Measurements from ENCODE around the gene BMPER.

Gene BMPER

DNA sequence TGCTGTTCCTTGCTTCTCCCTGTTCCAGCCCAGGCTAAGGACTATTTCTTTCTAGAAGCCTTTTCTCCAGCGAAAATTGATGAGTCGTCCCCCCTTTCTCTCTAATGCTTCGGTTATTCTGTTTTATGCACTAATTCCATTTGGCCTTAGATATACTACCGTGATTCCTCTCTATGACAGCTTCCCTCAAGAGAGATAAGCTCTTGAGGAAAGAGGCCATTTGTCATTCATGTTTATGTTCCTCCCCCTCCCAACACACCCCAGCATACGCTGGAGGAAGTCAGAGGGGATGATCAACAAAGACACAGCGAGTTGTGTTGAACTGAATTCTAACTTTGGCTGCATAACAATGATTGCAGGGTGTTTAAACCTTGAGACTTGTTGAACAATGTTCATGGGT is 198.8 kb downstream of the BMPER start:
- DNase-seq = no peak

DNA sequence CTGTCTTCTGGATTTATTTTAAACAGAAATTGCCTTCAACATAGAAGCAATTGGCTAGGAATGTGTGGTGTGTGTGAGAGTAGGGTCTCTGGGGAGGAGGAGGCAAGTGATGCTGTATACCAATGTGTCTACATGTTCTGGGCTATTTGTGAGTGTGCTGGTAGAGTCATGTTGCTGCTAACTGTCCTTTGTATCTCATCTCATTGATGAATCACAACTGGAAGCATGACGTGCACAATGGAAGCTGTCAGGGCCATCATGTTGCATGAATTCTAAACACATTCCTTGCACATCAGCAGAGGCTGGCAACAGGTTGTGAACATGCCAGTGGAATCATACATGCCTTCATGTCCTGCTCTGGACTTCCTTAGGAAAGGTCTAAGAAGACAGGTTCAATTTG is 199.7 kb downstream of the BMPER start:
- DNase-seq = no peak

DNA sequence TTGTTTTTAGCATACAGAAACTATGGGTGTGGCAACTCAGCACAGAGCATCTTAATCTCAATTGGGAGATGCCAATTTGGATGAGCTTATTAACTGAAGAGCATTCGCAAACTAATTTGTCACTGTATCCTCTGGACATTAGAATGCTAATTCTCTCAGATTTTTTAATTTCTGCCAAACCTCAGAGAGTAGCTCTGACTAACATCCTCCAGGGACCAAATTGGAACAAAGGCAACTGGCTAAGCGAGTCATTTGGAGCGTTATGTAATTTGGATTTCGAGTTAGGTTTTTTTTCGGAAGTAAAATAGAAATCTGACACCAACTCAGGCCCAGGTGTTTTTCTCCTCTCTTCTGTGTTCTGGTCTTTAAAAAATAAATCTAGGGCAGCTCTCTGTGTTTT is 201.9 kb downstream of the BMPER start:
- DNase-seq = no peak

DNA sequence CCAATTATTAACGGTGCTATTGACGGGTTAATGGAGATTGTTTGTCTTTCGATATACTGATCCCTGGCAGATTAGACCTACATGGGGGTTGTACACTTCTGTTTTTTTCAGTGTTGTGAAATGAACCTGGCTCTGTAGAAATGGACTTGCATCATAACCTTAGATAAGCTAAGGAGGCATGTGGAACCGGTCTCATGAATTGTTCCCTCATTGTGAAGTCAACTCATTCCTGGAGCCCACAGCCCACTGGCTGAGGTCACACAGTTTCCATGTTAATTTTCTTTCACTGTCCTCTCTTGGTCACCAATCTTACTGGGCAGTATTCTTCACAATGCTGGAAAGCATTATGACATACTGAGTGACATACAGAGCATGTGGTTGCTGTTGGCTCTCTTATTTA is 202.8 kb downstream of the BMPER start:
- no peak for DNase-seq

DNA sequence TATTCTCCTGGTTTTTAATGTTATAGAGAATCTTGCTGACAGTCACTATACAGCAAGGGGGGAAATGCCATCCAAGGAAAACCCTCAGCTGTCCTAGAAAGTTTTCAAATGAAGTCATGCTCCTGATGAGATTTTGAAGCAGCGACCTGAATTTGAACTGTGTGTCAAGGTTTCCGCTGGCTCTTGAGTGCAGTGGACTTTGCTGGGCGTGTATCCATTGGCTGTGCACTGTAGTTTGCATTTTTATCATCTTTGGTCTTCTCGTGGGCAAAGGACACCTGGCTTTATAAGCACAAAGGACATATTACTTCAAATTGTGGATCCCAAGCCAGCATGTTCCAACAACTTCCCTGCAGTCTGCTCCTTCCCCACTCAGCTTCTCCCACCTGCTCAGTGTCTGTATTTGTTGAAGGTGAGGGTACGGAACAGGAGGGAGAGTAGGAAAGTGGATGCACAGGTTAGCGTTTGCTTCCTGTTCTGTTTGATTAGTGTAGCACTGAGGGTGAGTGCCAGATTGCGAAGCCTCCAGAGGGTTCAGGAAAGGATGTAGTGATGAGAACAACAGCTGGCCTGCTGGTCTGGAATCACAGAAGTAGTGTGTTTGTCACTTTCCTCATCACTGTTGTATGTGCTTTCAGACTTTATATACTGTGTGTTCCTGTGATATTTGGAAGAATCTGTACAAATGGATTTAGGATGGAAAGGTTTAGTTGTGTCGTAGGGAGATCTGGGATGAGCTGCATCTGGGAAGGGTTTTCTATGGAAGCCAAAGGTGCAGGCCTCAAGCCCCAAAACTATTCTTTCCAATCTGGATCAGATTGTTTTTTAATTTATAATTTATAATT is 204.8 kb downstream of the BMPER start:
- no peak for DNase-seq

DNA sequence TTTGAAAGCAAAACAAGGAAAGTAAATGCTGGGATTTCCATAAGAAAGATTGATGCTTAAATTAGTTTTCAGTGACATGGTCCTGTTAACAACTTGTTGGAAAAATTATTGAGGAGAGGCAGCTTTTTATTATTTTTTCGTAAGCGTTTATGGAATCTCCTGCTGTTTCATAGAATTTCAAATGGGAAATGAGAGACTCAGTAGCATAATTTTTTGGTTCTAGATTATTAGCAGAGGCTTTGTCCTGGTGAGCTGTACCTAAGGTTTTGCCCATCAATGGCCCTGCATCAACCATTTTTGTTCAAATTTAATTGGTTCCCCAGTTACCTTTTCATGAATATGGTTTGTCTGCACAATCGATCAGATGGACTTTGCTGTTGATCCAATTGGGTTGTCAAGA is 205.7 kb downstream of the BMPER start:
- no peak for DNase-seq

DNA sequence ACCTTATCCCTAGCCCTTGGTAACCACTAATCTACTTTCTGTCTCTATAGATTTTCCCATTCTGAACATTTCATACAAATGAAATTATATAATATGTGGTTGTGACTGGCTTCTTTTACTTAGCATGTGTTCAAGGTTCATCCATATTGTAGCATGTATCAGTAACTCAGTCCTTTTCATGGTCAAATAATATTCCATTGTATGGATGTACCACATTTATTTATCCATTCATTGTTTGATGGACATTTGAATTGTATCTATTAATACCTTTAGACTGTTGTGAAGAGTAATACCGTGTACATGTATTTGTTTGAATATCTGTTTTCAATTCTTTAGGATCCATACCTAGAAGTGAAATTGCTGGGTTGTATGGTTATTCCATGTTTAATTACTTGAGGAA is 210.2 kb downstream of the BMPER start:
- no peak for DNase-seq

DNA sequence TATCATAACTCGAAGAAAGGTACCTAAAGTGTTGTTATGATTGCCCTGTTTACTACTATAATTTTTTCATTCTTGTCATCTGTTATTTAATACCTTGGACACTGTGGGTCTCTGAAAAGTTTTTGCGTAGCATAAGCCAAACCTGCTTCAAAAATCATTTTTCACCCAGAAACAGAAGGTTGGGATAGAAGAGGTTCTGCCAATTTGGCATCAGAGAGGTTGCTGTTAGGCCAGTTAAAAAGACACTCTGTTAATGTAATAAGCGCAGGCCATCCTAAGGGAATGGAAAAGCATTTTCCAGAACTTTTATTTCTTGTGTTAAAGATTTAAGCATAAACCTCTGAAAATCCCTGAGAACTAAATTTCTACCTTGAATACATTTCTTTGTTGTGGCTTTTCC is 212.2 kb downstream of the BMPER start:
- DNase-seq = no peak

DNA sequence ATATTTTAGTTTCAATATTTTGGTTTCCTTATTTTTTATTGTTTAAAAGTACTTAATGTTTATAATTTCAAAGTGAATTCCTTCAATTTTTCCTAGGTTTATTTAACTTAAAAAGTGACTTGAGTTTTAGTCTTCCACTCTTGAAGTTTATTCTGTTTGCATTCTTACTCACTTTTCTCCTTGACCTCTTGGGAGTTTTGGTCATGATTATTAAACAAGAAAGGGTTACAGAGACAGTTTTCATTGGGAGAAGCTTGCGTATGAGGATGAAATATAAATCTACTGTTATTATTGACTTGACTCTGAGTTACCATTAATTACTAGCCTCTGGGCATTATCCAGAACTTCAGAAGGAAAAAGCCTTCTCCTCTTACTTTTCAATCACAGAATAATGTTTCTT is 216.0 kb downstream of the BMPER start:
- DNase-seq = no peak

DNA sequence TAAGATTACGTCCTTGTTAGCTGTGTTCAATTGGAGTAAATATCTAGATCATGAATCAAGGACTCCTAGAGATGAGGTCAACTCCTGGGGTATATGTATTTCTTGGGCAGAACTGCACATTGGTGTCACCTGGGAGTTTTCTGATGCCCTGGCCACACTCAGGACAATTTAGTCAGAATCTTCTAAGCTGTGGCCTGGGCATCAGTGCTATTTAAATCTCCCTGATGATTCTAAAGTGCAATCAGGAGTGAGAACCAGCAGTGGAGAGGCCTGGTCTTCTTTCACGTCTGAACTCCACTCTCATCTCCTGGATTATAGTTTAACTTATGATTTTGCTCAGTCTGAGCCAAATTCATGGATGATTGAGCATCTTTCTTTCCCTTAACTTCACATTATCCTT is 218.0 kb downstream of the BMPER start:
- no peak for DNase-seq

DNA sequence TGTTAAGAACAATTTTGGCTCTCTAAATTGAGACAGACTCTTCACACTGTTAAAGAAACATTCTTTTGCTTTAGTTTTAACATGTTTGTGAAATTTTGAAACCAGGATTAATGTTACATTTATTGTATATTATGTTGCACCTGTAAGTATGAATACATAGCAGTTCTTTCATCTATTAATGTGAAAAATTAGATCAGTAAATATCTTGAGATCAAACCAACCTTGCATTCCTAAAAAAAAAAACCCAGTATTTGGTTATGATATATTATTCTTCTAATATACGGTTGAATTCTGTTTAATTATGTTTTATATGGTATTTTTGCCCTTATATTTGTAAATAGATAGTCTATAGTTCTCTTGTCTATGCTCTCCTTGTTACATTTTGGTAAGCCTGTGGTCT is 219.4 kb downstream of the BMPER start:
- DNase-seq = no peak

DNA sequence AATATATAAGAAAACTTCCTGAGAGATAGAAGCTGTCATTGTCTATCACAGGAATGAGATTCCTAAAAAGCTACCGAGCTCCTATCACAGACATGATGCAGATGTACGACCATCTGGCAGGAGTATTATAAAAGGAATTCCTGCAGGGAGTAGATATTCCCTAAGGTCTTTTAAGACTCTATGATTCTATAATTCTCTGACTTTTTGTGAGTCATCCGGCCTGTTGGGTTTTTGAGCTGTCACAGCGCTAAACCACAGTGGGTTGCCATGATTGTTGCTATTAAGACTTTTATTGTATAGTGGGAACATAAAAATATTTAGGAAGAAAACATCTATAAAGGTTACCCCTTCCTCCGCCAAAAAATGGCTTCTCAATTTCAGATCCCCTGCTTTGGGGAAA is 223.4 kb downstream of the BMPER start:
- no peak for DNase-seq

DNA sequence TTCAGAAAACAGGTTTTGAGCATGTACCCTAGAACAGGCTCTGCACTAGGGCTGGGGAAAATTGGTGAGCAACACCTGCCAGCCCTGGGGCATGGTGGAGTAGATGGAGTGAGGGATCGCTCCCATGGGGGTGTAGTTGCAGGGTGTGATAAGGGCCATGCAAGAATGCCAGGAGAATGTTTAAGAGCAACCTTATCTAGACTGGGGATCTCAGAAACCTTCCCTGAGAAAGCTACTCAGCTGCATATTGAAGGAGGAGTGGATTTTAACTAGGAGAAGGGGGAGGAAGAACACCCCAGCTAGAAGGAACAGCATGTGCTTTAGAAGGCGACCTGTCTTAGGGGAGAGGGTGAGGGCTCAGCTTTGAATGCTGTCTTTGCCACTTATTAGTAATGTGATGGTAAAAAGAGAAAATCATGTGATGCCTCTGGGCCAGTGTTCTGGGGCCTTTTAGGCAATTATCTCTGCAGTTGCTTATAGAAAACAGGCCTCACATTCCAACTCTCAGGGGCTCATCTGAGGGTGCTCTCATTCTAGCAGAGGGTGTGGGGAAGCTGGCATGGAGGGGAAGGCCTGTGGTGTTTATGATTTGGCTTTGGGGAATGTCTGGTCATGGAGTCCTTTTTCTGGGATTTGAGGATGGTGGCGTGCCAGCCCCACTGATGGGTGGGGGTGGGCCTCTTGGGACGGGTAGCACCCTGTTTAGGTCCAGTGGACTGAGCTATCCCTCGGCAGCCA is 225.4 kb downstream of the BMPER start:
- no peak for DNase-seq

DNA sequence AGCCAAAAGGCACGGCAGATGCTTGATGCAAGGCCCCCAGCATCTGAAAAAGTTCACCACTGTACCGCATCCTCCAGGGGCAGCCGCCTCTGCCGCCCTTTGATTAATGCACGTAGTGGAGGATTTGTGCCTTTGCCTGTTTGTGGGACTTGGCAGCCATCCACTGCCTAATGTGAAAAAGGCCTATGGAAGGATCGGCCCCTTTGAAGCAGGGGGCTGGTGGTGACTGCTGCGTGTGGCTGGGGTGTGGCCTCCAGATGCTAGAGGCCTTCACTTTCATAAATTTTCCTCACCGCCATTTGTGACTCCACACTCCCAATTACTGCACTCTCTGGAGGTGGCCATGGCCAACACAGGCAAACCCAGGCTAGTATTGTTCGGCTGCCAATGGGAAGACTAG is 226.0 kb downstream of the BMPER start:
- DNase-seq = no peak

DNA sequence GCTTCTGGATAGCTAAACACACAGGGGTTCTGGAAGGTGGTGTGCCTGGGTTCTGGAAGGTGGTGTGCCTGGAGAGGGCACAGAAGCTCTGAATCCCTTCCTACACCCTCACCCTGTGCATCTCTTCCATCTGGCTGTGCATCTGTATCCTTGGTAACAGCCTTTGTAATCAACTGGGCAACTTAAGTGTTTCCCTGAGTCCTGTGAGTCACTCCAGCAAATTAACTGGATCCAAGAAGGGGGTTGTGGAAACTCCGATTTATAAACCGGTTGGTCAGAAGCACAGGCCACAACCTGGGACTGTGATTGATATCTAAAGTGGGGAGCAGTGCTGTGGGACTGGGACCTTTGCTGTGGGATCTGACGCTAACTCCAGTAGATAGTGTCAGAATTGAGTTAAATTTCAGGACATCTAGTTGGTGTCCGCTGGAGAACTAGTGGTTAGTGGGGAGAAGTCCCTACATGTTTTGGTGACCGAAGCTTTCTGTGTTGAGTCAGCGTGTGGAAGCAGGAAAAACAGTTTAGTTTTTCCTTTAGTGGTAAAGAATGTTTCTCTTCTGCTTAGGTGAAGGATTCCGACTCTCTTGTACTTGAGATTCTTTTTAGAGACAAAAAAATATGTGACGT is 228.1 kb downstream of the BMPER start:
- no peak for DNase-seq

DNA sequence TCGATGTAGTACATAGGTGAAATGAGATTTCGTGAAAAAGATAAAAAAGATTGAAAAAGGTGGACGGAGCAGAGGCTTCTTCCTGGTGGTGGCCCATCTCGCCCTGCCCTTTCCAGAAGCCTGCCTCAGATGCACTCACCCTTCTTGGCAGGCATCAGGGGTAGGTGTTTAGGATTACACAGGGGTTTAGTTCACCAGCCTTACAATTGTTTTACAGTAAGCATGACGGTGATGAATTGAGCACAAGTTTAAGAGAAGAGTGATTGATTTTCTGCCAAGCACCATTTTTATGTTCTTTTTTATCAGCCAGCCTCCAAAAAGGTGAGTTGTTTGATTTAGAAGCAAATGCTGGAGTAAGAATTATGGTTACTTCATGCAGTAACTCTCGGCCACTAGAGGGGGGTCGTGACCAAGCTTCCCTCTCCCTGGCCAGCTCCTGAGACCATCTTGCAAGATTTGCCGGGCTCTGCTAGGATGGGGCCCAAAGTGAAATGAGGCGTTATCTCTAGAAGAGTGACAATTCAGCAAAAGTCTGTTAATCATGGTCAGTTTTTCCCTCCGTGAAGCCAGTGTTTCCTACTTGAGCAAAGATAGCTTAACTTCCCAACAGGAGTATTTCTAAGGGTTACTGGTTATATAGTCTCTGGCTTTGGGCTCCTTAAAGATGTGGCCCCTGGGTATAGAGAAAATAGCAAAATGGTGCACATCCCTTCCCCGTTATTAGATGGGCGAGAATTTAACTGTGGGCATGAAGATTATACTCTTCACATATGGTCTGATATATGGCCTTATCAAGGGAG is 228.8 kb downstream of the BMPER start:
- DNase-seq = no peak

DNA sequence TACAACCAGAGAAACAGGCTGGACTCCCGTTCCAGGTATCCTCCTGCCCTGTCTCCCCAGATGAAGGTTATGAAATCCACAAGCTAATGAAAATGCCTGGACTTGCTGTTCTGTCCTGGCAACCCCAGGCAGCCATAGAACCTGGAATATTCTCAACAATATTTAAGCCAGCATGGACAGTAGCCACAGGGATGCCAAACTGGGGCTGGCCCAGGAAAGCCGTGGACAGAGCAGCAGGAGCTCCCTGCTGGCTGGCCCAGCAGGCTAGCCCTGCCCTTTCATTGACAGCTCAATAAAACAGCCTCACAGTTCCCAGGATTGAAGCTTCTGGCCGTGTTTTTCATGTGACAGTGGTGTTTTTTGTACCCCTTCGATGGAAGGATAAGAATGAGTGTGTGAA is 230.6 kb downstream of the BMPER start:
- DNase-seq = no peak

DNA sequence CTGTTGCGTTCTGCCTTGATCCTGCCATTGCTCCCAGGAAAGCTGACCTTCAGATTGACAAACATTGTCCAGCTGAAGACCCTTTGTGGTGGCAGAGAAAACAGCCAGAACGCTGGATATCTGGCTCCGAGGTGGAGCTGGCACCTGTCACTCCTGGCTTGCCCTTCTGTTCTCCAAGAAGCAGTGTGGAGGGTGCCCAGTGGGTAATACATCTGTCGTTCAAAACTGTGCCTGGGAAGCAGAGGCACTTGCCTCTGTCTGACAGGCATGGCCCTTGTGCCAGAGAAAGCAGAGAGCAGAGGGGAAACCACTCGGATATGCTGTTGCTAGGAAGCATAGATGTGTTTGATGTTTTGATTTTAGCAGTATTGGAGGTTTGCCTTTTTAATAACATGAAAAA is 231.4 kb downstream of the BMPER start:
- no peak for DNase-seq

DNA sequence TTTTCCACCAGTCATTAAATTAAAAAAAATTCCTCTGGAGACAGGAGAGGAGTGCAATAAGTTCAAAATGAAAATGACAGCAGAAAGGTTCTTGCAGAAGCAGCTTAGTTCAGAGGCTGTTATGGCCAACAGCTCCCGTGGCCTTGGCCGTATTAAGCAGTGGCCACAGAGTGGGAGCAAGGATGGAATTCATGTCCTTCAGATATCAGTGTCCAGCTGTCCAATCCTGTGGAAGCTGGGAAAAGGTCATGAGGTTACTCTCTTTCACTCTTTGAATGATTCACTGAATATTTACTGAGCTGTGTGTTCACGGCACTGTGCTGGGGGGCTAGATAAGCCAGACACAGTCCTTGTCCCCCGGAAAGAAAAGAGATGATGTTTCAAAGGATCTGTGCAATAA is 231.8 kb downstream of the BMPER start:
- DNase-seq = no peak

DNA sequence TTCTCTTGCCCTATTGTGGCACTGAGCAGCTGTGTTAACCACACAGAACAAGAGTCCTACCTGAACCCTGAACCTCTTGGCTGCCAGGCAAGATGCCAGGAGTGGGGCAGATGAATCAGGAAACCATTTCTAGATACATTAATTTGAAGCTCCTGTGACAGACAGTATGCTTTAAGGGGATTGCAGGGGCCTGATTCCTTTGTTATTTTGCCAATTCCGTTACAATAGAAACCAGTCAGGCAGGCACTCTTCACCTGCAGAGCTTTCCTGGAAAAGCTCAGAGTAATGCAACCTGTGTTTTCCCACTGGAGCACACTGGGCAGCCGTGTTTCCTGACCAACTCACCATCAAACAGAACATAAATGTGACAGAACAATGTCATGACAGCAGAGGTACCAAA is 233.1 kb downstream of the BMPER start:
- DNase-seq = no peak

DNA sequence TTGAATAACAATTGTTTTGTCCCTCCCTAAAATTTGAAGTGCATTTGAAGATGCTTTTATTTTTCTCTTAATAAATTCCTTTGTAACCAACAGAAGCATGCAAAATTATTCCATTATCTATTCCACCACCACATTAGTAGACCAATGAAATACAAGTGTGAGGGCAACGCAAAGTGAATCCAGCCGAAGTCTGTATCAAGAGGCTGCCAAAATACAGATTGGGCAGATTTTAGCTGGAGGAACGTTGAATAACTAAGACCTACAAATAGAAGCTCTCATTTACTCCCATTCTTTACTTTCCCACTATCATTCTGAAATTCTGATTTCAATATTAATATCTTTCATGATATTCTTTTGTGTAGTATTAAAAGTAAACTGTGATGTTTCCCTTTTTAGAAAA is 233.7 kb downstream of the BMPER start:
- DNase-seq = no peak

DNA sequence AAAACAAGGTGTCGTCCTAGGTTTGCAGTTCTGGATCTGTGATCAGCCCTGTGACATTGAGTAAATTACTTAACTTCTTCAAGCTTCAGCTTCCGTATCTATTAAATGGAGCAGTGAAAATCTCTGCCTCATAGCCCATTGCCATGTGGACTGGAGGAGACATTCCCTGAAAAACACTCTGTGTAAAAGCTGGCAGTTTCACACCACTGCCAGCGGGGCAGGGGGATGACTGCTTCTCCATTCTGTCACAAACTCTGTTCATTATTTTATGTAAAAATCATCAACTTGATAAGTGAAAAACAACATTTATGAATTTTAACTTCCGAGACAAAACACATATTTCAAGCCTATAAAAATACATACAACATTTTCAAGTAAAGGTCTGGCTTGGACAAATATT is 234.7 kb downstream of the BMPER start:
- no peak for DNase-seq

DNA sequence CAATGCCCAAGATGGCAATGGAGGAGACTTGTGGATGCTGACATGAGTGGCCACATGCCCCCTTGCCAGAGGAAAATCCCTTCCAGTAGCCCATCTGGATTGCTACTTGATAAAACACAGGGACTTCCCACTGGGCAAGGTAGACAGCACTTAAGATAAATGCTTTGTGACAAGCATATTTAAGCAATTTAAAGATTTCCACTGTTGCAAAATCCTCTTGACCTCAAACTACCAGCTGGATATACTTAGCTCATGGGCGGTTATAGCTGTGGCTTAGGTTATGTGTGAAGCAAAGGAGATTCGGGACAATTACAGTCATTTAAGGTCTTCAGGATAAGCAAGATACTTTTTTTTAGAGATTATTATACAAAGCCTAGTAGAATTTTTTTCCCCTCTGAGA is 238.1 kb downstream of the BMPER start:
- DNase-seq = no peak
